ENCODE measurements around the gene CLDND2.
A peak's percentile ranks its signal among the peaks of the same experiment; 100 is the strongest.

Gene CLDND2

GRCh38 chr19:51354103-51354741 lies 14.6 kb downstream of the CLDND2 start:
- DNase-seq (ENCODE audit: low read depth), result no peak

- DNase-seq (ENCODE audit: low read depth), result no peak
These were observed 15.9 kb downstream of the CLDND2 start for GRCh38 chr19:51352783-51353360.

- no peak for DNase-seq (ENCODE audit: low read depth)
These were observed 17.4 kb downstream of the CLDND2 start for GRCh38 chr19:51351266-51351990.

DNA sequence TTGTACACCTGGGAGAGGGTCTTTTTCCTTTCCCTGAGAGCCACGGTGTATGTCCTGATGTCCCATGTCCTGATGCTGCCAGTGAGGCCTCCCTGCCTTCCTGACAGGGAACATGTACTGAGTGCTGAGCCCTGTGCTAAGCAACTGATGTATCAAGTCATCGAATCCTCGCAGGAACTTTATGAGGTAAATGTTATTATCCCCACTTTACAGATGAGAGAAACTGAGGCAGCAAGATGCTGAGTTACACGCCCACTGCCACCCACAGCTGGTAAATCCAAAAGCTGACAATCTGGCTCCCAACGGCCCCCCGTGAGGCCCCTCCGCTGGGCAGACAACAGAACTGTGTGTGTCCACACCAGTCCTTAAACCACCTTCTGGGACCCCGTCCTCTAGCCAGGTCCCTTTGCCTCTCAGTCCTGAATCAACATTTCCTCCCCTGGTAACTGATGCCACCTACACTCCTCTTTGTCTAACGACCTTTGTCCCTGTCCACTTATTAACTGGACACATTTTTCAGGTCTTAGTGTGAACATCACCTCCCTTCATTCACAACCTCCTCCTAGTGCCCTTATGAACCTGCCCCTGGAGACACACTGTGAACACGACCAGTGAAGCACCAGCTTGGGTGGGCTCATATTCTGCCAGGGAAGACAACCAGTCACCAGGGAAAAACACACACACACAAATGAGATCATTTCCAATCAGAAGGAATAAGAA lies 21.4 kb downstream of the CLDND2 start:
- DNase-seq (ENCODE audit: low read depth), result no peak

DNA sequence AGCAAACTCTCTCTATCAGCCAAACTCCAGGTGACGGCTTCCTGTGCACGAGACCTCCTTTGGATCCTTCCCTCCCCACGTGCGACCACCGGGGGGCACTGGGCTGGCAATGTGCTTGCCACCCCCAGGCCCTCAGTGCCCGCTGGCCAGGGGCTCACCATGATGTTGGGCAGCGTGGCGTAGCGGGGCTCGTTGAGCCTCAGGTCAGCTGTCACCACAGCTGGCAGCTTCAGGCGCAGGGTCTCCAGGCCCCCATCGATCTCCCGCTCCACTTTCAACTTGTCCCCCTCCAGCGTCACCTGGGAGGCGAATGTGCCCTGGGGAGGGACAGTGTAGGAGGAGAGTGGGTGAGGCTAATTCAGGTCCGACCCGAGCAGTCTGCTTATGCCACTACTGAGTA lies 22.1 kb downstream of the CLDND2 start:
- DNase-seq (ENCODE audit: low read depth), result no peak

DNA sequence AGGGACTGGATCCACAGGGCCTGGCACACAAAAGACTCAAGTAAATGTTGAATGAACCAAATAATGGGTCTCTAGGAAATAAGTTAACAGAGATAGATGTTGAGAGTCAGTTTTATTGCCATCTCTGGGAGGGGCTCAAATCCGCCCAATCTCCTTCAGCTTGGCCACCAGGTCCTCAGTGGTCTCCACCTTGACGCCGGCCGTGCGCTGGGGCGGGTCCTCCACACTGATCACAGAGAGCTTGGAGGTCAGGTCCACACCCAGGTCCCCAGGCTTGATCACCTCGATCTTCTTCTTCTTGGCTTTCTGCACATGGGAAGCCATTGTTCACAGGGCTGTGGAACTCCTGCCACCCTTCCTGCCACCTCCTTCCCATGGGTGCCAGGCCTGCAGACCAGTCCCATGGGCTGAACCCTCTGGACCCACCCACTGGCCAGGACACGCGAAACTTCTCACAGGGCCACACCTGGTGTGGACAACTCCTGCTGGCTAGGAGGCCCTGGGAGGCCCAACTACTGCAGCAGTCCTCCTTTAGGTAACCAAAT lies 23.7 kb downstream of the CLDND2 start:
- DNase-seq (ENCODE audit: low read depth), result no peak

DNA sequence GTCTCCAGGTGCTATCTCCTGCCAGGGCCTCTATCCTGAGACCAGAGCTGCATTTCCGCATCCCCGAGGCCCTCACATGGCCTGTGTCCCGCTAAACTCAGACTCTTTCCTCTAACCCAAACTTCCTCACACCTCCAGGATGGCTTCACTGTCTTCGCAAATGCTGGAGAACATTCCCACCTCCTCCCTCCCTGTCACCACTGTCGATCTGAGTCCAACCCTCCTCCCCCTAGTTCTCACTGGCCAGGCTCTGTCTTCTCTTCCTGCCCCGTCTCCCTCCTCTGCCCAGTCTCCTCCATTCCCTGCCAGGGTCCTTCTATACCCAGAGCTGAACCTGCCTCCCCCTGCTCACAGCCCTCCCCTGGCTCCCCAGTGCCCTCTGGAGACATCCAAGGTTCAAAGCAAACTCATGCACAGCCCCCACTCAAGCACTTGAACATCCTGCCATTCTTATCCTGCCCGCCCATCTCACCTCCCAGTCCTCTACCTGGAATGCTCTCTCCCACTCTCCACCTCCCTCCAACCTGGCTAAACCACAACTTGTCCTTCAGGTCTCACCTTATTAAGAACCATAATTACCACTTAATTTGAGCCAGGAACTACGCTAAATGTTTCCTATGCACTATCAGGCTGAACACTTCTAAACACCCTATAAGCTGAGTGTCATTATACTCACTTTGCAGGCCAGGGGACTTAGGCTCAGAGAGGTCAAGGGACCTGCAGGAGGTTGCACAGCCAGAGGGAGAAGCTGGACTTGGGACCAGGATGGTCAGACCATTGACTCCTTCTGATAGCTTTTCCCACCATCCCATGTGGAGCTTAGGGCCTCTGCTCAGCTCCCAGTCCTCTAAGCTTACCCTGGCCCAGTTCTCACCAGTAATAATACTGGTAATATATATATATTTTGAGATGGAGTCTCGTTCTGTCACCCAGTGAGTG lies 25.9 kb downstream of the CLDND2 start:
- no peak for DNase-seq (ENCODE audit: low read depth)

DNA sequence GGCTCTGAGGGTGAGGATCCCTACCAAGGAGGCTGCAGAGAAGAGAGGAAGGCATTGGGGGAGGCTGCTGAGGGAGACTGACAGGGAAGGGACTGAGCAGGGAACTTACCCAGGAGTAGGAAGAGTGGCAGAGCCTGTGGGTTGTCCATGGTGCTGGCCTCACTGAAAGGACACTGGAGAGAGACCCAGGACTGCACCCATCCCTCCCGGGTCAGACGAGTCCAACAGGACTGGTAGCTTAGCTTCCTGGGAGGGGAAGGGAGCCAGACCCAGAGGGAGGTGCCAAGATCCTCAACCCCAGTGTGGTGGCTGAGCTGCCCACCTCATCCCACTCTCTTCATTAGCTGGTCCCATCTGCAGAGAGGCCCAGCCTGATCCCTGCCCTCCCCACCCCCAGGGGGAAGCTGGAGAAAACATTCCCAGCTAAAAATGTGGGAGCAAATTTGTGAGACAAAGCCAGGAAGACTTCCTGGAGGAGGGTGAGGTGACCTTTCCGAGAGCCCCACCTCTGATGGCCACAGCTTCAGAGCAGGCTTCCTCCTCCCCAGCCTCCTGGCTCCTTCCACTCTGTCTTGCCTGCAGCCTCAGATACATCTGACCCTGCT lies 26.7 kb downstream of the CLDND2 start, which contains the start of gene VSIG10L:
TSS of gene VSIG10L (minus strand) at position 164 of the 605 bp plus-strand sequence. CDS start at position 149, 15 bp downstream.
- DNase-seq (ENCODE audit: low read depth), result no peak

DNA sequence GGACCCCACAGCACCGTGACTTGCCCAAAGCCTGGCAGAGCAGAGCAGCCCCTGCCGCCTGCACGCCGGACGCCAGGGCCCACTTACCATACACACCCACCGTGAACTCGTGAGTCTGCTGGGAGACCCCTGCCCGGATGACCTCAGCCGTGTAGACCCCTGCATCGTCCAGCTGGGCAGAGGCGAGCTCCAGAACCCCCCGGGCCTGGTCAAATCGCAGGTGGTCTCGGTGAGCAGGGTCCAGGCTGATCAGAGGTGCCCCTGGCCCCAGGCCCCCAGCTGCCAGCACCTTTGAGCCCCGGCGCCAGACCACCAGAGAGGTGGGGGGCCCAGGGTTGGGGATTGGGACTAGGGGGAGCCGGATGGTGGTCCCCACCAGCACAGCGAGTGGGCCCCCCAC lies 27.7 kb downstream of the CLDND2 start:
- no peak for DNase-seq (ENCODE audit: low read depth)

DNA sequence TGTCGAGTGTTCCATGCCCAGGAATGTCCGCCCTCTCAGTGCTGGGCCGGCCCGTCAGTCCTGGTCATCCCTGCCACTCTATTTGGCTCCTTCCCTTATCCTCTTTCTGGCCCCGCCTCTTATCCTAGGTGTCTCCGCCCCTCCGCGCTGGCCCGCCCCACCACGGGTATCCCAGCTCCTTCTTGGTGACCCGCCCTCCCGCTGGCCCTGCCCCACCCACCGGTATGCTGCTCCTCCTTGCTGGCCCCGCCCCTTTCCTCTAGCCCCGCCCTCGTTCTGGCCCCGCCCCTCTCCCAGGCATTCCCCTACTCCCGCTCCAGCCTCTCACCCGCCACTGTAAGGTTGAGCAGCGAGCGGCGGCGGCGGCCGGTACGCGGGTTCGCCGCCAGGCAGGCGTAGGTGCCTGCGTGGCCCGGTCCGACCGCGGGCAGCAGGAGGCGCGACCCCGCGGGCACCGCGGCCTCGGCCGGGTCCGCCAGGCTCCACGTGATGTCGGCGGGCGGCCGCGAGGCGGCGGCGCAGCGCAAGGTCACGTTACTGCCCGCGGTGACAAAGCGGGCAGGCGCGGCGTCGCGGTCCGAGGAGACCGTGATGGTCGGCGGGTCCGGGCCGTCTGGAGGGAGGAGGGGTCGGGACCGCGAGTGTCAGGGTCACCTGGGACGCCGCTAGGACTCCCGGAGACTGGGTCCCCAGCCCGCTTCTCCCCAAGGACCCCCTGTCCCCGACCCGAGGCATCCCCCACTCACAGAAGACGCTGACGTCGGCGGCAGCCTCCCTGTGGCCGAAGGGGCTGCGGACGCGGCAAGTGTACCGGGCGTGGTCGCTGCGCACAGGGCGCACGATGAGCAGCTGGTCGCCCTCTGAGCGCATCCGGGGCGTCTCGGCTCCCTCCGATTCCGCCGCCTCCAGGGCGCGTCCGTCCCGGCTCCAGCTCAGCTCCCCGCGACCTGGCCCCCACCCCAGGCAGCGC lies 28.8 kb downstream of the CLDND2 start:
- DNase-seq (ENCODE audit: low read depth), result peak; percentile 89

DNA sequence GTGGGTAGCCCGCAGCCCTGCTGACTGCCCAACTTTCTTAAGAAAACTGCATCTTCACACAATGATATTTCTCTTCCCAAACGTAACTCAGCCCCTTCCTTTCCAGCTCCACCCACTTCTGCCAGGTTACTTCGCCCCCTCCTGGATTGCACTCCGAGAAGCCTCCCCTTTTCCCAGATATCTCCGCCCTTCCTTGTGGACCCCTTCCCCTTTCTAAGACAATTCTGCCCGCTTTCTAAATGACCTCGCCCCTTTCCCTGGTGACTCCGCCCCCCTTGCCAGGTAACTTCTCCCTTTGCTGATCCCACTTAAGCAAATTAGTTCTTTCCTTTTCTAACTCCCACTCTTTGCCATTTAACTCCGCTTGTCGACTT lies 29.5 kb downstream of the CLDND2 start:
- DNase-seq (ENCODE audit: low read depth), result no peak

- DNase-seq (ENCODE audit: low read depth), result peak; percentile 83
These were observed 30.1 kb downstream of the CLDND2 start for GRCh38 chr19:51338563-51339312.

GRCh38 chr19:51337861-51338562 lies 30.8 kb downstream of the CLDND2 start:
- DNase-seq (ENCODE audit: low read depth), result no peak

GRCh38 chr19:51337141-51337860 lies 31.5 kb downstream of the CLDND2 start:
- DNase-seq (ENCODE audit: low read depth), result no peak

GRCh38 chr19:51333836-51334460 lies 34.9 kb downstream of the CLDND2 start:
- no peak for DNase-seq (ENCODE audit: low read depth)

DNA sequence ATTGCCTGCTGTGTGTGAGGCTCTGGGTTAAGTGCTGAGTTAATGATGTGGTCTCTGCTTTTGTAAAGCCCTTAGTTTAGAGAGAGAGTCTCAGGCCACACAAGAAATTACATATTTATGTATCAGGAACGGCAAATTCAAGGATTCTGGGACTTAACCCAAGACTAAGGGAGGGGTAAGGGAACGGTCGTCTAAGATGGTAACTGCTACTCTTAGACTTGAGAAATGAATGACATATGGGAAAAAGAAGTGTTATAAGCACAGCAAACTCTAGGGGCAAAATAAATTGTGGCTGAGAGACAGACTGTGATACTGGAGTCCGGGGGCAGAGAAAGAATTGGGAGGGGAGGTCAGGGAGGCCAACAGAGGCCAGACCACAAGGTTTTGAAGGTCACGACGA lies 37.1 kb downstream of the CLDND2 start:
- DNase-seq (ENCODE audit: low read depth), result no peak

DNA sequence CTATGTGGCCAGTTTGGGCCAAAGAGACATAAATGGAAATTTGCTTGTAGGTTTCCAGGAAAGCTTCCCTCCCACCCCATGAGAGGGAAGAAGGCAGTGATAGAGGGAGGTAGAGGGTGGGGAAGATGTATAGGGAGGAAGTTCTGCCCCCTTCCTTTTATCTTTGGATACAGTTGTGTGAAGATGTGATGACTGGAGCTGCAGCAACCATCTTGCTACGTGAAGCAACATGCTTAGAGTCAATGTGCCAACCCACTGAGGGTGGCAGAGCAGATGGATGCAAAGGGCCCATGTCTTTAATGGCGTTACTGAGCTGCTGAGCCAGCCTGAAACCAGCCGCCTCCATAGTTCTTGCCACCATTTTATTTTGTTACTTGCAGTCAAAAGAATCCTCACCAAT lies 37.6 kb downstream of the CLDND2 start:
- DNase-seq (ENCODE audit: low read depth), result no peak
